GM21717 (cell line): ENCODE data around the gene MFSD6.
"Not testable (repeated sequence)": the region's sequence is repeated elsewhere in the genome, so short reads cannot be mapped to it uniquely, and the experiment has no call there.

Experiments
- ATAC-seq: cut with Tn5 transposase; IDR thresholded peaks from one replicate; pipeline ENCODE4 v1.9.1; 2021; ENCODE audit warnings: mild to moderate bottlenecking, moderate library complexity; ENCODE audit not compliant: unreplicated experiment

MFSD6 gene

GRCh38 chr2:190494600-190495227 lies 86.6 kb downstream of the MFSD6 start:
- ATAC-seq, result not testable (repeated sequence)

GRCh38 chr2:190497428-190497827 lies 89.3 kb downstream of the MFSD6 start:
- ATAC-seq, result no peak

DNA sequence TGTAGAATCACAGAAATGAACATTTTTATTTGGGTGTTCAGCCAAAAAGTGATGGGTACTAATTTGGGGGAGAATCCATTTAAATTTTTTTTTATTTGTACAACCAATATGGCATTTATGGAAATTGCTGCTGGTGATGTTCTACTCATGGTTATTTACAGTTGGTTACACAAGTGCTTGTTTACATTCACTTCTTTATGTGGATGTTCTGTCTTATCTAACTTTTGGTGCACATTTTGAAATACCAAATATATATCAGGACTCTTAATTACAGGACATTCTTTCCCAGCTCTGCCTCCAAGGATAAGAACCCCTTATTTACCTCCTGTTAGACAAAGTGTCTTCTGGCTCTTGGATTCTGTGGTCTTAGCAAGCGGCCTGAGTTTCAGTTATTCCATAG lies 91.1 kb downstream of the MFSD6 start:
- no peak for ATAC-seq

DNA sequence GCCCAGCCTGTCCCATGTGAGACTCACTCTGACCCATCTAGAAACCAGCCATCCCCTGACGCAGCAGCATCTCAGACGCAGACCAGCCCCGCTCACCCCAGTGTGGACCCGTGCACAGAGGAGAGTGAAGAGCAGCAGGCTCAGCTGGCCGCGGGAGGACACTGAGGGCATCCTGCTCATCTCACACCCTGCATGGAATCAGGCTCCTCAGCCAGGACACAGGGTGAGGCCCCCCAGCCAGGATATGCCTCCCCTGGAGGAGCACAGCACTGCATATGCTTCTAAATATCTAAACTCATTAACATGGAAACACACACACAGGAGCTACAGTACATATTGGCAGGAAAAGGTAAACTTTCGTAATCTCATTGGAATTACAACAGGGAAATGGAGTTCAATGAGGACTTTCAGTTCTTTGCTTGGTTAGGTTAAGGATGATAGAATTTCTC lies 91.9 kb downstream of the MFSD6 start:
- ATAC-seq, result no peak

- no peak for ATAC-seq
Observed at GRCh38 chr2:190501231-190501630, 93.1 kb downstream of the MFSD6 start.

DNA sequence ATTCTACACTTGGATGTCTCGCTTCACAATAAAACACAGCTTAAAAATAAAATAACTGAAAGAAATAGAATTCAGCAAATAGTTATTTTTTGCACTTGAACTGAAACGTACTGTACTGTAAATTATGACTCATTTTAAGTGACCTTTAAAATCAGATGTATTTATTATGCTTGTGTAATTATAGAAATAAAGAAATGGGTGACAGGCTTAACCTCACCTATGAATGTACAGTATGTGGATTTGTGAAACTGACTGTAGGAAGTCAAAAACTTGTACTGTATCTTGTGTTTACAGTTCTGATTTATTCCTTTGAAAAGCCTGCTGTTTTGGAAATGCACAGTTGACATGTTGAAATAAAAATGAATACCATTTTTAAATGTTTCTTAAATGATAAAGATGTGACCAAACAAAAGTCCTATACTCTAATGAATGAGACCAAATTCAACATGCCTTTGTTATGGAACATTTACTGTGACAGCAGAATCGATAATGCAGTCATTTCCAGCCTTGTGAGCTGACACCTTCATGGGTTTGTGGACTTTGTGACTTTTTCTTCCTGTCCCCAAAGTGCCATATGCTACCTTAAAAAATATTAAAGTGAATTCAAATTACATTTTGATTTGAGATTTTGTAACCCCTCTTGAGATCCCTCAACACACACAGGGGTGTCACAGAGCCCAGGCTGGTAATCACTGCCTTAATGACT lies 93.7 kb downstream of the MFSD6 start:
- ATAC-seq, result no peak

GRCh38 chr2:190503088-190503487 lies 94.9 kb downstream of the MFSD6 start:
- no peak for ATAC-seq

DNA sequence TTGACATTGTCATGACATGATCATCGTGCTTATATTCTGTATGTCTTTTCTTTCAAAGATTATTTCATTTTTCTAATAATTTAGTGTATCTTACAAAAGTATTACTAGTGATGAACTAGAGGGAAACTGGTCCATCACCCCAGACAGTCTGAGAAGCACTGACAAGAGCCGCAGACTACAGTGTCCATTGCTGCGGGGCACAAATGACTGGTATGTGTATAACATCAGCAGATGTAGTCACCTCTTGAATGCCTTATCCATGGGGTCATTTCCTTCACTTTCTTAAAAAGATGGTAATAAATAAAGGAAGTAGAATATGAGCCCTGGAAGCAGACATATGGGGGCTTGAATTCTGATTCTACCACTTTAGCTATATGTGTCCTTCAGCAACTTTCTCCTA lies 96.8 kb downstream of the MFSD6 start:
- no peak for ATAC-seq

DNA sequence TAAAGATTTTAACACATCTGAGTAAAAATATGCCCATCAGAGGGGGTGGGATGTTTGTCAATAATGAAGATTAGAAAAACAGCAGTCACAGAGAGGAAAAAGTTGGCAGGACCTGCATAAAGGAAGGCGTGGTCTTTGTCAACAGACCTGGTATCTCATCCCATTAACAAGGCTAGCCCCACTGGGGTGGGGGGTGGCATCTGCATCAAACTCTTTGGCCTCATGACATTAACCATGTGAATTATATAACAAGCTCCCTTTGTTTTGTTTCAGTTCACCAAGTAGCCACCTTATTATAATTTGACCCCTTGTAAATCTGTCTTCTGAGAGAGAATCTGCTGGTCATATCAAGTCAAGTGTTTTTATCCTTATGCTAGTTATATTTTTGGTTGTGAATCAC lies 97.5 kb downstream of the MFSD6 start:
- no peak for ATAC-seq

DNA sequence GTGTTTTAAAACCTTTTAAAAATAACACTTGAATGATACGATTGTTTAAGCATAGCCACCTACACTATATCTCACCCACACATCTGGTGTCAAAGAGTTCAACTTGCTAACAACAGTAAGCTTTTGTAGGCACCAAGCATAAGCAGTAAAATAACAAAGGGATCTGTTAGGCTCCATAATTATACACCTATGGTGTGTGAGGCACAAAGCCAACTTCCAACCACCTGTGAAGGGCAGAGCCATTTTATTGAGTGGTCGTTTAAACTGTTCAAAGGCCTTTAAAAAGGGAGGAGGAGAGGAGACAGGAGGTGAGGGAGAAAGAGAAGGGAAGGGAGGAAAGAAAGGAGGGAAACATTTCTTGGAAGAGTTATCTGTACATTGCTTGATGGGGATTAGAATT lies 98.5 kb downstream of the MFSD6 start:
- no peak for ATAC-seq

- ATAC-seq, result no peak
Observed at GRCh38 chr2:190507135-190507534, 99.0 kb downstream of the MFSD6 start.

DNA sequence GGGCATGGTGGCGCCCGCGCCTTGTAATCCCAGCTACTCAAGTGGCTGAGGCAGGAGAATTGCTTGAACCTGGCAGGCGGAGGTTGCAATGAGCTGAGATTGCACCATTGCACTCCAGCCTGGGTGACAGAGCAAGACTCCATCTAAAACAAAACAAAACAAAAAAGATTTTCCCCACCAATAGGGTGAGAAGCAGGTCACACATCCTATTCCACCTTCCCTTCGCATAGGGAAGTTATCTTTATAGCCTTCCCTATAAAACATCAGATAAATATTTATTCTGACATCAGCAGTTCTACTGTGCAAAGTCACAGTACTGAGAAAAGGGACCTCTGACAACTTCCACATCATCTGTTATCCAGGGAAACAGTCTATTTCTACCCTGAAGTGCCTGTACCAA lies 101.7 kb downstream of the MFSD6 start:
- ATAC-seq, result not testable (repeated sequence)

DNA sequence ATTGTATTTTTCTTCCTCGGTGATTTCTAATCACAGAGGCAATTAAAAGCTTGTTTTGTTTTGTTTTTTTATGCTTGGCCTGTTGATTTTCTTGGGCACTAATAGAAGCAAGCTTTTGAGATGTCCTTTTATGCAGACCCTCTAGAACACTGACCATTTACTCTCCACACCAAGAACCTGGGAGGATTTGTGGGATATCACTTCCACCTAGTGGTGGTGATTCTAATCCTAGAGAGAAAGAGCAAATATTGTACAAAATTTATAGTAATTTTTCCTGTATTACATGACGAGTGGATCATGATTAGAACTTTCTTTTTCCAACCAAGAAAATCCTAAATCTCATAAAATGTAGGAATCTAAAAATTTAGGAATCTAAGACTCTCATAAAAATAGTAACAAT lies 102.9 kb downstream of the MFSD6 start:
- ATAC-seq, result no peak

DNA sequence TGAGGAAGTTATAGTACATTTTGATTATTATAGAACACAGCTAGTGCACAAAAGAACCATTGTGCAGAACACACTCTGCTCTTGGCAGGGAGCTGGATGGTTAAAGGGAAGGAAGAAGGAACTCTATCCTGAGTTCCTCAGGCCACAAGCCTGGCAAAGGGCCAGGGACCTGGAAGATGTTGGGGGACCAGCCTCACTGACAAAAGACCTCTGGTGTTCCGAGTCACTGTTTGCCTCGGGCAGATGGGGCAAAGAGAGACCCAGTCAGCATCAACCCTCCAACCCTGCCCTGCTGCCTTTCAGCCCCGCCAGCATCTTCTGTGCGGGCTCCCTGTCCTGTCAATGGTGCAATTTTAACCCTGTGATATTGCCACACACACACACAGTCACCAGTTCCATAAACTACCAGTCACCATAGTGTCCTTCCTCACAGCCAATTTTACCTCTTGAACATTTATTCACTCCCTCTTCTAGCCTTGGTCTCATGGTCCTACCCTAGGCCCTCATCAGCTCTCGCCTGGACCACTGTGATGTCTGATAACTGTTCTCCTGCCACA lies 104.5 kb downstream of the MFSD6 start:
- ATAC-seq, result no peak

GRCh38 chr2:190513877-190514276 lies 105.7 kb downstream of the MFSD6 start:
- ATAC-seq, result no peak

- no peak for ATAC-seq
Observed at GRCh38 chr2:190514676-190515075, 106.5 kb downstream of the MFSD6 start.

GRCh38 chr2:190515687-190516086 lies 107.5 kb downstream of the MFSD6 start:
- ATAC-seq, result no peak

- ATAC-seq, result no peak
Observed at GRCh38 chr2:190517468-190517867, 109.3 kb downstream of the MFSD6 start.

GRCh38 chr2:190519975-190520767 lies 112.0 kb downstream of the MFSD6 start:
- no peak for ATAC-seq

DNA sequence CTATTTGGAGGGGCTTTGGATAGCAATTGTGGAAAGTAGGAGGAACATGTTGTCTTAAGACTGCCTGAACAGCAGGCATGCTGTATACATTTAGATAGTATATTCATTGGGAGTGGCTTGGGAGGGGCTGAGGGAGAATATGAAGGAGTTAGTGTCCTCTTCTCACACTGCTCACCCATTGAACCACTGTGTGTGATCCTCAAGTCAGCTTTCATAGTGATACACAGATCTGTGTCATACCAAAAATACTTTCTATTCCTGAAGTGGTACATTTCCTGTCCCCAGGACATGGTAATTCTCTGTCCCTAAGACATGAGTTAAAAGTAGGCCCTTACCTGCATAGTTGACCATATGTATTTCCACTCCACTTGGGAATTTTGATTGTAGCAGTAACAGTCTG lies 116.8 kb downstream of the MFSD6 start:
- no peak for ATAC-seq

GRCh38 chr2:190526105-190526750 lies 118.1 kb downstream of the MFSD6 start:
- ATAC-seq, result no peak
